CD4-positive, alpha-beta memory T cell (primary cell): ENCODE data around the gene WAPL. TPM values are rescaled to one million over a fixed set of nuclear protein-coding genes. Genes with fewer than 3 reads are reported as not detected.

ENCODE experiments used
- CTCF ChIA-PET: fragments of 350-600 bp; sonication (Branson Sonifier 250); formaldehyde crosslinking; loops from one replicate; lab custom pipeline; 2021; ENCODE audit warnings: inconsistent platforms; ENCODE audit not compliant: partially characterized antibody; lab: Charles Lee
- POLR2A ChIA-PET: fragments of 350-600 bp; sonication (Branson Sonifier 250); formaldehyde crosslinking; loops from one replicate; lab custom pipeline; 2021; ENCODE audit not compliant: partially characterized antibody; lab: Charles Lee
- DNase-seq, 5 donors: peaks; one replicate each; pipeline versions ENCODE4 v3.0.0 to v3.0.0-alpha.2; 2020 to 2022; ENCODE audit warnings: mixed read lengths in 1 of 5
- H3K27ac ChIP-seq: one replicate; pipeline ENCODE4 v1.7.0; 2013; ENCODE audit warnings: low read depth, low read length
- H3K27me3 ChIP-seq: 2 replicates; pipeline ENCODE4 v1.7.0; 2013; ENCODE audit warnings: mild to moderate bottlenecking, low read length, moderate library complexity; ENCODE audit not compliant: insufficient read depth
- H3K36me3 ChIP-seq: 2 replicates; pipeline ENCODE4 v1.7.0; 2013; ENCODE audit warnings: mild to moderate bottlenecking, low read length, moderate library complexity; ENCODE audit not compliant: insufficient read depth
- H3K4me1 ChIP-seq: 2 replicates; pipeline ENCODE4 v1.7.0; 2013; ENCODE audit warnings: mild to moderate bottlenecking, low read length, moderate library complexity; ENCODE audit not compliant: insufficient read depth
- H3K4me3 ChIP-seq, 2 donors: one replicate each; pipeline ENCODE4 v1.7.0; 2013; ENCODE audit warnings: low read length in 2 of 2, mild to moderate bottlenecking in 1 of 2
- H3K9me3 ChIP-seq, 2 donors: one replicate each; pipeline ENCODE4 v1.7.0; 2013; ENCODE audit warnings: low read length in 2 of 2, control low read depth in 1 of 2; ENCODE audit not compliant: control insufficient read depth in 1 of 2
- H3K27ac Mint-ChIP-seq, 7 donors: one replicate each; pipeline ENCODE4 v1.8.0; 2020 to 2021; ENCODE audit warnings: mixed read lengths in 7 of 7, mild to moderate bottlenecking in 6 of 7, inconsistent platforms in 3 of 7, moderate library complexity in 3 of 7
- H3K27me3 Mint-ChIP-seq, 2 donors: one replicate each; pipeline ENCODE4 v1.8.0; 2020 to 2021; ENCODE audit warnings: mixed read lengths in 2 of 2
- H3K36me3 Mint-ChIP-seq, 2 donors: one replicate each; pipeline ENCODE4 v1.8.0; 2020 to 2021; ENCODE audit warnings: mixed read lengths in 2 of 2, inconsistent platforms in 1 of 2, mild to moderate bottlenecking in 1 of 2
- H3K4me1 Mint-ChIP-seq, 4 donors: one replicate each; pipeline ENCODE4 v1.8.0; 2020 to 2021; ENCODE audit warnings: mixed read lengths in 4 of 4, mild to moderate bottlenecking in 1 of 4
- H3K4me3 Mint-ChIP-seq, 8 donors: one replicate each; pipeline ENCODE4 v1.8.0; 2020 to 2021; ENCODE audit warnings: mixed read lengths in 8 of 8, mild to moderate bottlenecking in 7 of 8, moderate library complexity in 6 of 8, inconsistent platforms in 3 of 8
- H3K9me3 Mint-ChIP-seq, 8 donors: one replicate each; pipeline ENCODE4 v1.8.0; 2020 to 2021; ENCODE audit warnings: mixed read lengths in 8 of 8, mild to moderate bottlenecking in 5 of 8, inconsistent platforms in 3 of 8, moderate library complexity in 1 of 8
- intact Hi-C: fragments of 100-400 bp; cut with micrococcal nuclease; formaldehyde crosslinking; loops from one replicate; pipeline ENCODE4 v1.15.1; 2023
- polyA plus RNA-seq, 2 donors: library from polyadenylated mRNA; unstranded; fragments of 300-500 nt; fragmentation: Illumina TruSeq; gene quantifications; one replicate each; pipeline ENCODE4 v1.2.3, GENCODE V29; 2021
- total RNA-seq, 2 experiments: library from RNA; stranded (reverse); gene quantifications; one replicate each; pipeline ENCODE4 v1.2.3, GENCODE V29; 2021

Gene WAPL
- total and polyA plus RNA-seq, 4 experiments from 2014 or later = 33.3 to 55.2 (median 48.4) TPM

- ChIA-PET CTCF (no interaction called here), POLR2A (no interaction called here)
- H3K27me3 Mint-ChIP-seq = peaks cover 0 to 3% of the 10 kb centered on the region in 2 donors
- Histone ChIP-seq H3K9me3 (no peaks in the 10 kb centered on the region), H3K36me3 (no peaks in the 10 kb centered on the region), H3K27ac (no peak overlapping the region), H3K4me3 (no peak overlapping the region), H3K27me3 (no peaks in the 10 kb centered on the region), H3K4me1 (no peaks in the 10 kb centered on the region)
- H3K4me3 Mint-ChIP-seq = no peak overlapping the region
- H3K27ac Mint-ChIP-seq = no peak overlapping the region
- peaks cover 0 to 3% of the 10 kb centered on the region in 2 donors for H3K36me3 Mint-ChIP-seq
- no peak for DNase-seq
- no peaks in the 10 kb centered on the region for H3K9me3 Mint-ChIP-seq
- intact Hi-C loops = no loop called here
- no peaks in the 10 kb centered on the region for H3K4me1 Mint-ChIP-seq
Measured at GRCh38 chr10:86556532-86556931, 34.9 kb upstream of the WAPL start.

DNA sequence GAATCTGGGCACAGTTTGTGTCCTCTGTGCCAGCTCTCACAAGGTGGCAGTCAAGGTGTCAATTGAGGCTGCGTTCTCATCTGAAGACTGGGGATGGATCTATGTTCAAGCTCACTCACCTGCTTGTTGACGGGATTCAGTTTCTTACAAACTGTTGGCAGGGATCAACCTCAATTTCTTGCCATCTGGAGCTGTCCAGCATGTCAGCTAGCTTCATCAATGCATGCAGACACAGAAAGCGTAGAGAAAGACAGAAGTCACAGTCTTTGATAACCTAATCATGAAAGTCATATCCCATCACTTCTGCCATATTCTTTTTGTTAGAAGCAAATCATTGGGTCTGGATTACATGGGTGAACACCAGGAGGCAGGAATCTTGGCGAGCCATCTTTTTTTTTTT lies 32.0 kb upstream of the WAPL start:
- H3K27ac ChIP-seq = no peak overlapping the region
- H3K9me3 ChIP-seq = no peaks in the 10 kb centered on the region
- no peak for DNase-seq
- CTCF ChIA-PET = no interaction called here
- H3K4me3 ChIP-seq = no peak overlapping the region
- Mint-ChIP-seq H3K27me3 (peaks cover 0 to 3% of the 10 kb centered on the region in 2 donors), H3K4me1 (no peaks in the 10 kb centered on the region), H3K4me3 (peak overlapping the region in 1 of 8 donors; percentile 26), H3K27ac (no peak overlapping the region), H3K9me3 (no peaks in the 10 kb centered on the region), H3K36me3 (peaks cover 0 to 3% of the 10 kb centered on the region in 2 donors)
- intact Hi-C loops = no loop called here
- POLR2A ChIA-PET = no interaction called here
- no peaks in the 10 kb centered on the region for H3K4me1 ChIP-seq
- H3K36me3 ChIP-seq = no peaks in the 10 kb centered on the region
- H3K27me3 ChIP-seq = no peaks in the 10 kb centered on the region

DNA sequence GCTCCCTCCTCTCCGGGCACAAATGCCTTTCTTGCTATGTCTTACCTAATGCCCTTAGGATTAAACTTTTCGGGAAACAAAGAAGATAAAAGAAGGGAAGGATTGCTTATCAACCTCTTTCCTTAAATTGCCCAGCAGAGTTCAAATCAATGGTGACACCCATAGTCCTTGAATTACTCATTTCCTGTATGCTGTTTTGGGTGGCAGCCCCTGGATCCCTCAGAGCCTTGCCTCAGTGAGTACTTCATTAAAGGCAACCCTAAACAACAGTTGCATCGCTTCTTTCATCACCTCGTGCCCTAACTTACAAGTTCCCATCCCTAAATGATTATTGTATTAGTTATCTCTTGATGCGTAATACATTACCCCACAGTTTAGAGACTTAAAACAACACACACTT lies 31.6 kb upstream of the WAPL start:
- CTCF ChIA-PET = no interaction called here
- intact Hi-C loops = no loop called here

GRCh38 chr10:86547296-86547695 lies 25.7 kb upstream of the WAPL start:
- H3K36me3 Mint-ChIP-seq = no peaks in the 10 kb centered on the region
- intact Hi-C loops = no loop called here
- H3K4me1 Mint-ChIP-seq = no peaks in the 10 kb centered on the region
- Histone ChIP-seq H3K4me3 (no peak overlapping the region), H3K27me3 (no peaks in the 10 kb centered on the region), H3K27ac (no peak overlapping the region), H3K9me3 (no peaks in the 10 kb centered on the region), H3K36me3 (no peaks in the 10 kb centered on the region), H3K4me1 (no peaks in the 10 kb centered on the region)
- DNase-seq = no peak
- no peaks in the 10 kb centered on the region for H3K9me3 Mint-ChIP-seq
- POLR2A ChIA-PET = no interaction called here
- no peak overlapping the region for H3K27ac Mint-ChIP-seq
- CTCF ChIA-PET = interaction anchor here (2.7 kb wide), 1 partner anchor 148 kb away, joined by 8 read pairs; no protein-coding TSS in a partner anchor
- no peak overlapping the region for H3K4me3 Mint-ChIP-seq
- peaks cover 0 to 1% of the 10 kb centered on the region in 2 donors for H3K27me3 Mint-ChIP-seq

More for the DNA sequence above, 31.6 kb upstream of the WAPL start:
- Mint-ChIP-seq H3K9me3 (no peaks in the 10 kb centered on the region), H3K36me3 (peaks cover 0 to 3% of the 10 kb centered on the region in 2 donors), H3K4me3 (no peak overlapping the region), H3K27me3 (peaks cover 0 to 3% of the 10 kb centered on the region in 2 donors), H3K27ac (no peak overlapping the region), H3K4me1 (no peaks in the 10 kb centered on the region)
- Histone ChIP-seq H3K4me3 (no peak overlapping the region), H3K36me3 (no peaks in the 10 kb centered on the region), H3K9me3 (no peaks in the 10 kb centered on the region), H3K27me3 (no peaks in the 10 kb centered on the region), H3K4me1 (no peaks in the 10 kb centered on the region), H3K27ac (no peak overlapping the region)
- no peak for DNase-seq
- POLR2A ChIA-PET = no interaction called here

DNA sequence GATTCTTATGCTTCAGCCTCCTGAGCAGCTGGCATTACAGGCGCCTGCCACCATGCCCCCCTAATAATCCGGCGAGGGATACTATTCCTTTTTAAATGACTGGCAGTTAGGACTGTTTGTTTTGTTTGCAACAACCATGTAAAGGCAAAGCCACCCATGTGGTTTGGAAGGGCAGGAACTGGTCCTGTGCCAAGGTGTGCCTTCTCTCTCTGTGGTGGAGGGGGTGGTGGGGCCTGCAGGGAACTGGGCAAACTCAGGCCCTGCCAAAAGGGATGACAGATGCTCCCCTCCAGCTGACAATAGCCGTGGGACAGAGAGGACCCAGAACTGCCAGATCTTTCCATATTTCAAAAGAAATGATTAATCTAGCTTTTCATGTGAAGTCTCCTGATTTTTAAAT lies 23.5 kb upstream of the WAPL start:
- H3K27ac Mint-ChIP-seq = no peak overlapping the region
- intact Hi-C loops = no loop called here
- no peaks in the 10 kb centered on the region for H3K27me3 ChIP-seq

DNA sequence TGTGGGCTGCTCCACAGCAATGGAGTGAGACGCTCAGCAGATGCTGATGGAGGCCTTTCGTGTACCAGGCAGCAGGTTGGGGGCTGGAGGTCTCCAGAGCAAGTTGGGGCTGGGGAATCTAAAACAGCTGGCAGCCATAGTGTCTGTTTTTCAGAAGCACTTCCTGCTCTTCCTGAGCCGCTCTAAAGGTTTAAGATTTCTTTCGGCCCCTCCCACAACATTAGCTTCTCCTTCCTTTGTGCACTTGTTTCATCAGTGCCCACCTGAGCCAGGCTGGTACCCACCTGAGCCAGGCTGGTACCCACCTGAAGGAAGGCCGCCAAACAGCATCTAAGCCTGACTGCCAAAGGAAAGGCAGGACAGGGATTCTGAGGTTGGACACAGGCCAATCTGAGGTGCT lies 18.4 kb upstream of the WAPL start:
- ChIA-PET POLR2A (no interaction called here), CTCF (interaction anchor here (0.6 to 1.0 kb wide), 3 partner anchors 9 to 140 kb away, joined by 3 to 5 read pairs (median 3); no protein-coding TSS in a partner anchor)
- no peaks in the 10 kb centered on the region for H3K27me3 ChIP-seq
- no peak for DNase-seq
- H3K4me3 ChIP-seq = no peak overlapping the region
- intact Hi-C loops = no loop called here
- no peak overlapping the region for H3K27ac ChIP-seq
- H3K27me3 Mint-ChIP-seq = peaks cover 0 to 1% of the 10 kb centered on the region in 2 donors
- H3K27ac Mint-ChIP-seq = peak overlapping the region in 5 of 7 donors; percentile 21 to 84 (median 61)
- peaks cover 17 to 28% (median 24%) of the 10 kb centered on the region in 4 donors for H3K4me1 Mint-ChIP-seq
- H3K36me3 ChIP-seq = no peaks in the 10 kb centered on the region
- no peaks in the 10 kb centered on the region for H3K9me3 ChIP-seq
- peaks cover 20% of the 10 kb centered on the region for H3K4me1 ChIP-seq
- no peaks in the 10 kb centered on the region for H3K36me3 Mint-ChIP-seq
- H3K4me3 Mint-ChIP-seq = peak overlapping the region in 4 of 8 donors; percentile 31 to 61 (median 48)
- H3K9me3 Mint-ChIP-seq = no peaks in the 10 kb centered on the region

More for the DNA sequence above, 23.5 kb upstream of the WAPL start:
- peaks cover 1% of the 10 kb centered on the region in 2 donors for H3K27me3 Mint-ChIP-seq
- H3K9me3 ChIP-seq = no peaks in the 10 kb centered on the region
- no peaks in the 10 kb centered on the region for H3K9me3 Mint-ChIP-seq
- H3K4me3 Mint-ChIP-seq = no peak overlapping the region
- no peaks in the 10 kb centered on the region for H3K4me1 ChIP-seq
- H3K4me1 Mint-ChIP-seq = peaks cover 0 to 2% (median under 1%) of the 10 kb centered on the region in 4 donors
- CTCF ChIA-PET = no interaction called here
- H3K27ac ChIP-seq = no peak overlapping the region
- POLR2A ChIA-PET = interaction anchor here (0.8 kb wide), 1 partner anchor 23 kb away, joined by 3 read pairs; no protein-coding TSS in a partner anchor
- H3K36me3 ChIP-seq = no peaks in the 10 kb centered on the region
- H3K4me3 ChIP-seq = no peak overlapping the region
- no peaks in the 10 kb centered on the region for H3K36me3 Mint-ChIP-seq
- no peak for DNase-seq

- ChIA-PET CTCF (no interaction called here), POLR2A (no interaction called here)
- intact Hi-C loops = no loop called here
- no peaks in the 10 kb centered on the region for H3K9me3 ChIP-seq
- Mint-ChIP-seq H3K36me3 (no peaks in the 10 kb centered on the region), H3K4me1 (peaks cover 19 to 33% (median 27%) of the 10 kb centered on the region in 4 donors), H3K27me3 (peaks cover 0 to 1% of the 10 kb centered on the region in 2 donors), H3K27ac (no peak overlapping the region), H3K9me3 (no peaks in the 10 kb centered on the region), H3K4me3 (peak overlapping the region in 4 of 8 donors; percentile 28 to 59 (median 42))
- no peak for DNase-seq
- peaks cover 20% of the 10 kb centered on the region for H3K4me1 ChIP-seq
- no peak overlapping the region for H3K27ac ChIP-seq
- no peaks in the 10 kb centered on the region for H3K36me3 ChIP-seq
- H3K27me3 ChIP-seq = no peaks in the 10 kb centered on the region
- H3K4me3 ChIP-seq = no peak overlapping the region
Measured at GRCh38 chr10:86538547-86538946, 17.0 kb upstream of the WAPL start.
